Lower leg skin (tissue), 3 donors: ENCODE measurements around the gene SLC25A26.

Source experiments
- CTCF ChIP-seq, 3 donors: fragments of 450-650 bp; IDR thresholded peaks; one replicate each; pipeline ENCODE4 v1.5.1; 2016; ENCODE audit warnings: antibody characterized with exemption in 3 of 3, mild to moderate bottlenecking in 3 of 3, moderate library complexity in 2 of 3
- POLR2A ChIP-seq, 2 donors: fragments of 450-650 bp; IDR thresholded peaks; one replicate each; pipeline ENCODE4 v1.6.1; 2016 to 2017; ENCODE audit warnings: antibody characterized with exemption in 2 of 2, mild to moderate bottlenecking in 1 of 2, moderate library complexity in 1 of 2

GRCh38 chr3:66312039-66312438 is 91.2 kb downstream of the SLC25A26 start:
- TF ChIP-seq CTCF (IDR thresholded peaks at IDR 0.05) (no peak), POLR2A (IDR thresholded peaks at IDR 0.05) (no peak)
